T-cell (primary cell): ENCODE data around the gene SYNE2. TPM values are rescaled to one million over a fixed set of nuclear protein-coding genes. Genes with fewer than 3 reads are reported as not detected.

Experiments used
- ATAC-seq, 4 experiments: fragments of 200-7000 bp in 3 of 4; fragments of 150-1000 bp in 1 of 4; cut with Tn5 transposase; replicated peaks in 1 of 4; 1 replicate in 3 of 4; 2 replicates in 1 of 4; pipeline ENCODE4 v1.10.0; 2021; ENCODE audit warnings: moderate library complexity in 3 of 4, mild to moderate bottlenecking in 2 of 4, moderate number of reproducible peaks in 1 of 4
- CTCF ChIA-PET, 2 donors: fragments of 300-600 bp; sonication (Branson Sonifier 250); formaldehyde crosslinking; loops; one replicate each; lab custom pipeline; 2022; ENCODE audit warnings: antibody characterized with exemption in 2 of 2; lab: Charles Lee
- POLR2A ChIA-PET, 2 donors: fragments of 300-600 bp; sonication (Branson Sonifier 250); formaldehyde crosslinking; loops; one replicate each; lab custom pipeline; 2022; ENCODE audit warnings: antibody characterized with exemption in 2 of 2; lab: Charles Lee
- DNase-seq, 35 experiments: peaks; one replicate each; pipeline versions ENCODE4 v3.0.0 to v3.0.0-alpha.2; 2013 to 2023
- H3K27ac ChIP-seq: one replicate; pipeline ENCODE4 v1.5.1; 2013; ENCODE audit warnings: low read length
- H3K27me3 ChIP-seq, 2 experiments: replicated peaks in 1 of 2; 1 replicate in 1 of 2; 2 replicates in 1 of 2; pipeline versions ENCODE4 v1.6.1 to v1.7.0; 2013; ENCODE audit warnings: low read length in 1 of 2, mixed read lengths in 1 of 2; ENCODE audit not compliant: control insufficient read depth in 2 of 2, insufficient read depth in 2 of 2; ENCODE audit errors: extremely low read depth in 1 of 2
- H3K36me3 ChIP-seq, 2 donors: 1 replicate in 1 of 2; 2 replicates in 1 of 2; pipeline versions ENCODE4 v1.6.1 to v1.7.0; 2013; ENCODE audit warnings: low read length in 1 of 2; ENCODE audit not compliant: control insufficient read depth in 2 of 2, insufficient read depth in 1 of 2; ENCODE audit errors: extremely low read depth in 1 of 2
- H3K4me1 ChIP-seq, 2 experiments: 1 replicate in 1 of 2; 2 replicates in 1 of 2; pipeline versions ENCODE4 v1.6.1 to v1.7.0; 2013; ENCODE audit warnings: low read length in 2 of 2, mixed read lengths in 1 of 2; ENCODE audit not compliant: insufficient read depth in 2 of 2, control insufficient read depth in 1 of 2; ENCODE audit errors: extremely low read depth in 1 of 2
- H3K4me3 ChIP-seq, 2 donors: 1 replicate in 1 of 2; 2 replicates in 1 of 2; pipeline versions ENCODE4 v1.5.1 to v1.7.0; 2013; ENCODE audit warnings: mild to moderate bottlenecking in 2 of 2, low read length in 1 of 2, moderate library complexity in 1 of 2; ENCODE audit not compliant: control insufficient read depth in 1 of 2; ENCODE audit errors: extremely low read depth in 1 of 2
- H3K9me3 ChIP-seq: 2 replicates; pipeline ENCODE4 v1.7.0; 2013
- H3K27ac Mint-ChIP-seq, 2 donors: one replicate each; pipeline ENCODE4 v1.8.0; 2020 to 2021; ENCODE audit warnings: mild to moderate bottlenecking in 2 of 2, mixed read lengths in 2 of 2
- H3K27me3 Mint-ChIP-seq, 2 donors: one replicate each; pipeline ENCODE4 v1.8.0; 2021 to 2022; ENCODE audit warnings: mixed read lengths in 2 of 2
- H3K36me3 Mint-ChIP-seq: one replicate; pipeline ENCODE4 v1.8.0; 2021; ENCODE audit warnings: mixed read lengths
- H3K4me1 Mint-ChIP-seq, 3 donors: one replicate each; pipeline ENCODE4 v1.8.0; 2020 to 2022; ENCODE audit warnings: mixed read lengths in 3 of 3, mild to moderate bottlenecking in 1 of 3
- H3K4me3 Mint-ChIP-seq, 3 donors: one replicate each; pipeline ENCODE4 v1.8.0; 2020 to 2022; ENCODE audit warnings: mild to moderate bottlenecking in 3 of 3, mixed read lengths in 3 of 3, moderate library complexity in 3 of 3
- H3K9me3 Mint-ChIP-seq, 3 donors: one replicate each; pipeline ENCODE4 v1.8.0; 2020 to 2022; ENCODE audit warnings: mixed read lengths in 3 of 3
- WGBS: methylation state at CpG from one replicate; pipeline ENCODE4 v1.1.5; 2013; ENCODE audit warnings: missing lambda C conversion rate; ENCODE audit not compliant: insufficient coverage; 5-methylcytosine and 5-hydroxymethylcytosine counted together
- total RNA-seq, 35 experiments: library from RNA in 6 of 35; stranded (reverse) in 6 of 35; fragments of 120-200 nt in 1 of 35; gene quantifications; one replicate each; pipeline versions ENCODE4 v1.2.1 to v1.2.4 and lab custom pipeline; 2013 to 2026

The SYNE2 gene
- total RNA-seq, 5 donors from 2014 or later (not counting 1 experiment from before 2014, with no cell fraction given), result 150 to 321 (median 229) TPM

DNA sequence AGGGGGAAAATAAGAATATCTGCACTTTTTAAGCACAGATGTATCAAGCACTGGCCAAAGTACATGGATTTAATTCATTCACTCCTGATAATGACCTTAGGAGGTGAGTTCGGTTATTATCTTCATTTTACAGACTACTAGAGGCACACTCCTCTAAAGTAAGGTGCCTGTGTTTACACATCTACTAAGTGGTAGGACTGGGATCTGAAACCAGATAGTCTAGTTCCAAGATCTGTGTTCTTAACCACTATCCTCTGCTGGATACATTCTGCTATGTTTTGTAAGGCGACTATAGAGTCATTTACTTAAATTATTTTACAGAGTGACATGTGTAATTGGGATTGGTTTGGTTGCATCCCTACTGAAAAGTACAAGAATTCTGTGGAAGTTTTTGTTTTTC, 266.1 kb downstream of the SYNE2 start:
- Mint-ChIP-seq H3K36me3 (peaks cover 58% of the 10 kb centered on the region), H3K27me3 (no peaks in the 10 kb centered on the region), H3K27ac (no peak overlapping the region), H3K9me3 (no peaks in the 10 kb centered on the region), H3K4me1 (no peaks in the 10 kb centered on the region), H3K4me3 (no peak overlapping the region)
- H3K4me3 ChIP-seq, result no peak overlapping the region
- WGBS, result no CpG with 5 or more reads among the region's 2 CpGs
- ChIA-PET POLR2A (no interaction called here), CTCF (no interaction called here)
- peaks cover 4 to 76% of the 10 kb centered on the region in 2 donors for H3K36me3 ChIP-seq
- DNase-seq (no peak), ATAC-seq (no peak)
- no peaks in the 10 kb centered on the region for H3K27me3 ChIP-seq
- H3K9me3 ChIP-seq, result no peaks in the 10 kb centered on the region
- H3K4me1 ChIP-seq, result no peaks in the 10 kb centered on the region
- no peak overlapping the region for H3K27ac ChIP-seq

DNA sequence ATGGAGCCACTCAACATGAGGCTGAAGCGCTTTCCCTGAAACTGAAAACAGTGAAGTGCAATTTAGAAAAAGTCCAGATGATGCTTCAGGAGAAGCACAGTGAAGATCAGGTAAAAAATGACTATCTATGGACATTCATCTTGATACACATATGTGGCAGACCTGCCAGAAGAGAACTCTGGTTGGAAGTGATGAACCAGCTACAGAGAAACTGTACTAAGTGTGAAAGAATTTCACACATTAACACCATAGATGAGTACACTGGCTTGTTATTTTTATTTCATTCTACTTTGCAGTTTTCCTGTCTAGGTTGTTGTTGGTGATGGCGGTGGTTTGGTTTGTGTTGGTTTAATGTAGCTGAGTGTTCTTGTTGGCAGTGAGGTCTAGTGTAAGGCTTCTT, 266.7 kb downstream of the SYNE2 start:
- POLR2A ChIA-PET, result no interaction called here
- Histone ChIP-seq H3K9me3 (no peaks in the 10 kb centered on the region), H3K4me1 (no peaks in the 10 kb centered on the region), H3K27ac (no peak overlapping the region), H3K4me3 (no peak overlapping the region), H3K36me3 (peaks cover 4 to 75% of the 10 kb centered on the region in 2 donors), H3K27me3 (no peaks in the 10 kb centered on the region)
- H3K9me3 Mint-ChIP-seq, result no peaks in the 10 kb centered on the region
- DNase-seq (no peak), ATAC-seq (no peak)
- H3K4me3 Mint-ChIP-seq, result no peak overlapping the region
- H3K4me1 Mint-ChIP-seq, result no peaks in the 10 kb centered on the region
- no peak overlapping the region for H3K27ac Mint-ChIP-seq
- H3K36me3 Mint-ChIP-seq, result peaks cover 53% of the 10 kb centered on the region
- CTCF ChIA-PET, result interaction anchor here in 1 of 2 donors (0.6 kb wide), 1 partner anchor 17 kb away, joined by 7 read pairs; no protein-coding TSS in a partner anchor
- WGBS, result 100% methylated on average over 1 of the region's 2 CpGs
- H3K27me3 Mint-ChIP-seq, result no peaks in the 10 kb centered on the region

DNA sequence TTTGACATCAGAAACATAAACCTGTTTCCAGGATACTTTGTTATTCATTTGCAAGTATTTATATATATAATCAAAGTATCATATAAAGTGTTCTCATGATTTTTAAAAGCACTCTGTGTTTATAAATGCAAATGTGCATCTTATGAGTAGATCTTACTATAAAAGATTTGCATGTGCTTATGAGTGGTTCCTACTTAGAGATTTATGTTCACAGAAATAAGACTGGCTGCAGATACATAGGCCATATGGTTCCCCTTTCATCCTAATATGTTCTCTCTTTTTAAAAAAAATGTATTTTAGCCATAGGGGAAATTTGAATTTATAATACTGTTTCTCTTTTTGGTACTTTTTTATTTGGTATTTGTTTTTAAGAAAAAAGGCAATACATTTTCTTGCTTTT, 267.2 kb downstream of the SYNE2 start:
- H3K4me1 Mint-ChIP-seq, result no peaks in the 10 kb centered on the region
- no peaks in the 10 kb centered on the region for H3K27me3 Mint-ChIP-seq
- no peaks in the 10 kb centered on the region for H3K4me1 ChIP-seq
- DNase-seq (no peak), ATAC-seq (no peak)
- no peak overlapping the region for H3K4me3 Mint-ChIP-seq
- H3K27ac Mint-ChIP-seq, result no peak overlapping the region
- no peaks in the 10 kb centered on the region for H3K9me3 ChIP-seq
- ChIA-PET CTCF (interaction anchor here in 1 of 2 donors (0.6 kb wide), 1 partner anchor 17 kb away, joined by 7 read pairs; no protein-coding TSS in a partner anchor), POLR2A (no interaction called here)
- H3K27ac ChIP-seq, result no peak overlapping the region
- no peaks in the 10 kb centered on the region for H3K27me3 ChIP-seq
- H3K4me3 ChIP-seq, result no peak overlapping the region
- peaks cover 50% of the 10 kb centered on the region for H3K36me3 Mint-ChIP-seq
- no peaks in the 10 kb centered on the region for H3K9me3 Mint-ChIP-seq
- H3K36me3 ChIP-seq, result peaks cover 4 to 73% of the 10 kb centered on the region in 2 donors

GRCh38 chr14:64123241-64123822, 270.5 kb downstream of the SYNE2 start:
- ATAC-seq, result no peak
- Histone ChIP-seq H3K4me1 (no peaks in the 10 kb centered on the region), H3K27me3 (no peaks in the 10 kb centered on the region), H3K9me3 (no peaks in the 10 kb centered on the region), H3K36me3 (peaks cover 4 to 80% of the 10 kb centered on the region in 2 donors), H3K4me3 (no peak overlapping the region), H3K27ac (no peak overlapping the region)
- ChIA-PET POLR2A (no interaction called here), CTCF (interaction anchor here in 1 of 2 donors (0.6 to 1.0 kb wide), 2 partner anchors 9 to 40 kb away, joined by 3 to 6 read pairs; no protein-coding TSS in a partner anchor)
- no peaks in the 10 kb centered on the region for H3K4me1 Mint-ChIP-seq
- peaks cover 63% of the 10 kb centered on the region for H3K36me3 Mint-ChIP-seq
- no peak overlapping the region for H3K27ac Mint-ChIP-seq
- H3K4me3 Mint-ChIP-seq, result no peak overlapping the region
- no peaks in the 10 kb centered on the region for H3K9me3 Mint-ChIP-seq
- WGBS, result 83% methylated on average over 5 of the region's 5 CpGs
- H3K27me3 Mint-ChIP-seq, result no peaks in the 10 kb centered on the region
- DNase-seq, result no peak

GRCh38 chr14:64125270-64125669, 272.5 kb downstream of the SYNE2 start:
- Histone ChIP-seq H3K36me3 (peaks cover 2 to 89% of the 10 kb centered on the region in 2 donors), H3K4me1 (no peaks in the 10 kb centered on the region), H3K9me3 (no peaks in the 10 kb centered on the region), H3K27ac (no peak overlapping the region), H3K27me3 (no peaks in the 10 kb centered on the region), H3K4me3 (no peak overlapping the region)
- ATAC-seq (no peak), DNase-seq (no peak)
- WGBS, result 100% methylated on average over 1 of the region's 2 CpGs
- no peak overlapping the region for H3K27ac Mint-ChIP-seq
- ChIA-PET POLR2A (no interaction called here), CTCF (no interaction called here)
- no peaks in the 10 kb centered on the region for H3K27me3 Mint-ChIP-seq
- no peak overlapping the region for H3K4me3 Mint-ChIP-seq
- no peaks in the 10 kb centered on the region for H3K4me1 Mint-ChIP-seq
- peaks cover 65% of the 10 kb centered on the region for H3K36me3 Mint-ChIP-seq
- no peaks in the 10 kb centered on the region for H3K9me3 Mint-ChIP-seq

GRCh38 chr14:64126548-64126947, 273.7 kb downstream of the SYNE2 start:
- no peak for DNase-seq
- Histone ChIP-seq H3K27me3 (no peaks in the 10 kb centered on the region), H3K36me3 (peaks cover 0 to 90% of the 10 kb centered on the region in 2 donors), H3K9me3 (no peaks in the 10 kb centered on the region), H3K4me3 (no peak overlapping the region), H3K4me1 (no peaks in the 10 kb centered on the region), H3K27ac (no peak overlapping the region)
- no peak overlapping the region for H3K27ac Mint-ChIP-seq
- H3K36me3 Mint-ChIP-seq, result peaks cover 72% of the 10 kb centered on the region
- WGBS, result 96% methylated on average over 4 of the region's 6 CpGs
- ChIA-PET CTCF (no interaction called here), POLR2A (no interaction called here)
- H3K27me3 Mint-ChIP-seq, result no peaks in the 10 kb centered on the region
- no peaks in the 10 kb centered on the region for H3K4me1 Mint-ChIP-seq
- no peak for ATAC-seq
- no peaks in the 10 kb centered on the region for H3K9me3 Mint-ChIP-seq
- no peak overlapping the region for H3K4me3 Mint-ChIP-seq
